ENCODE results near the gene SOX3. TPM values are rescaled to one million over a fixed set of nuclear protein-coding genes. Genes with fewer than 3 reads are reported as not detected.

SOX3 gene
- total RNA-seq, 2 donors from 2014 or later, result not detected

- Mint-ChIP-seq H3K4me1 (ENCODE audit: low read depth in 2 of 2) (no peaks in the 10 kb centered on the region), H3K36me3 (no peaks in the 10 kb centered on the region), H3K9me3 (no peaks in the 10 kb centered on the region), H3K27me3 (peaks cover 0 to 31% of the 10 kb centered on the region in 2 donors), H3K27ac (no peak overlapping the region), H3K4me3 (no peak overlapping the region)
- DNase-seq (ENCODE audit: low spot score) (no peak), ATAC-seq (no peak)
These were observed 810 bp upstream of the SOX3 start for GRCh38 chrX:140505421-140506337.

- ATAC-seq (peak in 1 of 2 donors; percentile 17), DNase-seq (ENCODE audit: low spot score) (no peak)
- H3K27ac Mint-ChIP-seq, result no peak overlapping the region
- H3K4me3 Mint-ChIP-seq, result no peak overlapping the region
- H3K4me1 Mint-ChIP-seq (ENCODE audit: low read depth in 2 of 2), result no peaks in the 10 kb centered on the region
- no peaks in the 10 kb centered on the region for H3K36me3 Mint-ChIP-seq
- H3K27me3 Mint-ChIP-seq, result peaks cover 4 to 35% of the 10 kb centered on the region in 2 donors
- H3K9me3 Mint-ChIP-seq, result no peaks in the 10 kb centered on the region
These were observed 1.0 kb downstream of the SOX3 start for GRCh38 chrX:140503714-140504351.

- Mint-ChIP-seq H3K4me3 (no peak overlapping the region), H3K4me1 (ENCODE audit: low read depth in 2 of 2) (no peaks in the 10 kb centered on the region), H3K9me3 (no peaks in the 10 kb centered on the region), H3K27me3 (peaks cover 8 to 36% of the 10 kb centered on the region in 2 donors), H3K36me3 (no peaks in the 10 kb centered on the region), H3K27ac (no peak overlapping the region)
- ATAC-seq (no peak), DNase-seq (ENCODE audit: low spot score) (no peak)
These were observed 1.6 kb downstream of the SOX3 start for GRCh38 chrX:140503238-140503601.

GRCh38 chrX:140502491-140503237 is 2.2 kb downstream of the SOX3 start:
- H3K4me3 Mint-ChIP-seq, result no peak overlapping the region
- no peaks in the 10 kb centered on the region for H3K4me1 Mint-ChIP-seq (ENCODE audit: low read depth in 2 of 2)
- peaks cover 8 to 36% of the 10 kb centered on the region in 2 donors for H3K27me3 Mint-ChIP-seq
- H3K36me3 Mint-ChIP-seq, result no peaks in the 10 kb centered on the region
- no peak overlapping the region for H3K27ac Mint-ChIP-seq
- DNase-seq (ENCODE audit: low spot score) (no peak), ATAC-seq (no peak)
- no peaks in the 10 kb centered on the region for H3K9me3 Mint-ChIP-seq

- Mint-ChIP-seq H3K9me3 (no peaks in the 10 kb centered on the region), H3K27me3 (peaks cover 8 to 30% of the 10 kb centered on the region in 2 donors), H3K36me3 (no peaks in the 10 kb centered on the region), H3K4me3 (no peak overlapping the region), H3K27ac (no peak overlapping the region), H3K4me1 (ENCODE audit: low read depth in 2 of 2) (no peaks in the 10 kb centered on the region)
- DNase-seq (ENCODE audit: low spot score) (no peak), ATAC-seq (no peak)
These were observed 2.9 kb downstream of the SOX3 start for GRCh38 chrX:140501940-140502468.

GRCh38 chrX:140501321-140501720 is 3.5 kb downstream of the SOX3 start:
- Mint-ChIP-seq H3K27me3 (peaks cover 13 to 28% of the 10 kb centered on the region in 2 donors), H3K36me3 (no peaks in the 10 kb centered on the region), H3K4me3 (no peak overlapping the region), H3K9me3 (no peaks in the 10 kb centered on the region), H3K27ac (no peak overlapping the region), H3K4me1 (ENCODE audit: low read depth in 2 of 2) (no peaks in the 10 kb centered on the region)
- DNase-seq (ENCODE audit: low spot score) (no peak), ATAC-seq (no peak)

GRCh38 chrX:140500441-140500840 is 4.4 kb downstream of the SOX3 start:
- Mint-ChIP-seq H3K27me3 (peaks cover 19 to 28% of the 10 kb centered on the region in 2 donors), H3K4me3 (no peak overlapping the region), H3K27ac (no peak overlapping the region), H3K4me1 (ENCODE audit: low read depth in 2 of 2) (no peaks in the 10 kb centered on the region), H3K36me3 (no peaks in the 10 kb centered on the region), H3K9me3 (no peaks in the 10 kb centered on the region)
- DNase-seq (ENCODE audit: low spot score) (no peak), ATAC-seq (no peak)

- Mint-ChIP-seq H3K36me3 (no peaks in the 10 kb centered on the region), H3K4me3 (no peak overlapping the region), H3K27ac (no peak overlapping the region), H3K27me3 (peaks cover 22 to 27% of the 10 kb centered on the region in 2 donors), H3K9me3 (no peaks in the 10 kb centered on the region), H3K4me1 (ENCODE audit: low read depth in 2 of 2) (no peaks in the 10 kb centered on the region)
- ATAC-seq, result no peak
- no peak for DNase-seq (ENCODE audit: low spot score)
These were observed 9.1 kb downstream of the SOX3 start for GRCh38 chrX:140495739-140496138.

- Mint-ChIP-seq H3K27ac (no peak overlapping the region), H3K4me3 (no peak overlapping the region), H3K9me3 (no peaks in the 10 kb centered on the region), H3K27me3 (peaks cover 13 to 18% of the 10 kb centered on the region in 2 donors), H3K4me1 (ENCODE audit: low read depth in 2 of 2) (no peaks in the 10 kb centered on the region), H3K36me3 (no peaks in the 10 kb centered on the region)
- DNase-seq (ENCODE audit: low spot score) (no peak), ATAC-seq (no peak)
These were observed 12.5 kb downstream of the SOX3 start for GRCh38 chrX:140492066-140492994.

GRCh38 chrX:140480765-140481164 is 24.1 kb downstream of the SOX3 start:
- Mint-ChIP-seq H3K27me3 (peaks cover 0 to 10% of the 10 kb centered on the region in 2 donors), H3K27ac (no peak overlapping the region), H3K4me1 (ENCODE audit: low read depth in 2 of 2) (no peaks in the 10 kb centered on the region), H3K4me3 (no peak overlapping the region), H3K9me3 (peaks cover 5% of the 10 kb centered on the region), H3K36me3 (no peaks in the 10 kb centered on the region)
- ATAC-seq (peak in 1 of 2 donors; percentile 32), DNase-seq (ENCODE audit: low spot score) (no peak)

- Mint-ChIP-seq H3K27ac (no peak overlapping the region), H3K4me1 (ENCODE audit: low read depth in 2 of 2) (no peaks in the 10 kb centered on the region), H3K4me3 (no peak overlapping the region), H3K27me3 (peaks cover 0 to 10% of the 10 kb centered on the region in 2 donors), H3K9me3 (peaks cover 10% of the 10 kb centered on the region), H3K36me3 (no peaks in the 10 kb centered on the region)
- ATAC-seq, result no peak
- DNase-seq (ENCODE audit: low spot score), result no peak
These were observed 26.9 kb downstream of the SOX3 start for GRCh38 chrX:140477987-140478386.

- ATAC-seq (no peak), DNase-seq (ENCODE audit: low spot score) (no peak)
- Mint-ChIP-seq H3K36me3 (no peaks in the 10 kb centered on the region), H3K27ac (no peak overlapping the region), H3K4me1 (ENCODE audit: low read depth in 2 of 2) (peaks cover 0 to 2% of the 10 kb centered on the region in 2 donors), H3K27me3 (peaks cover 0 to 4% of the 10 kb centered on the region in 2 donors), H3K9me3 (peaks cover 10% of the 10 kb centered on the region), H3K4me3 (no peak overlapping the region)
These were observed 29.8 kb downstream of the SOX3 start for GRCh38 chrX:140475025-140475424.

- no peak for DNase-seq (ENCODE audit: low spot score)
- Mint-ChIP-seq H3K27me3 (peaks cover 0 to 7% of the 10 kb centered on the region in 2 donors), H3K9me3 (peaks cover 3% of the 10 kb centered on the region), H3K4me1 (ENCODE audit: low read depth in 2 of 2) (peaks cover 0 to 2% of the 10 kb centered on the region in 2 donors), H3K4me3 (no peak overlapping the region), H3K27ac (no peak overlapping the region), H3K36me3 (no peaks in the 10 kb centered on the region)
- ATAC-seq, result no peak
These were observed 37.7 kb downstream of the SOX3 start for GRCh38 chrX:140467211-140467610.
